ENCODE results near the gene RSRC1. TPM values are rescaled to one million over a fixed set of nuclear protein-coding genes. Genes with fewer than 3 reads are reported as not detected.

The RSRC1 gene
- total RNA-seq, 1 donor from 2014 or later: 36.9 TPM

DNA sequence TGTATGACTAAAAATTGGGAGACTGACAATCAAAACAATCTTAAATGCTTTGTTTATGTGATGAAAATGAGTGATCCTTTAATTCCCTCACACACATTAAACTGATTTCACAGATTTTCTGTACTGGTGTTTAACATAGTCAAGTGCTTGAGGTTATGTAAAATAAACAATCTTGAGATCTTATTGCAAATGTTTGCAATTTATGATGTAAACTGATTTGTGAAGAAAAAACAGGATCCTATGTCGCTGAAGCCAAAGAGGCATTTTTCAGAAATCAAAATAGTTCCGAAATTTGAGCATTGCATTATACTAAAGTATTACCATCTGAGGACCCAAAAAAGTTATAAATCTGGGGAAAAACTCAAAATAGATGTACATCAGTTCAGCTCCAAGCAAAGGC lies 16.4 kb upstream of the RSRC1 start:
- Mint-ChIP-seq H3K27me3 (ENCODE audit: low read depth) (peaks cover 99% of the 10 kb centered on the region), H3K9me3 (no peaks in the 10 kb centered on the region), H3K4me3 (no peak overlapping the region), H3K4me1 (peaks cover 17% of the 10 kb centered on the region), H3K36me3 (ENCODE audit: low read depth) (peaks cover 2% of the 10 kb centered on the region), H3K27ac (ENCODE audit: unreplicated experiment) (no peak overlapping the region)
- TF ChIP-seq, protein P1, sequence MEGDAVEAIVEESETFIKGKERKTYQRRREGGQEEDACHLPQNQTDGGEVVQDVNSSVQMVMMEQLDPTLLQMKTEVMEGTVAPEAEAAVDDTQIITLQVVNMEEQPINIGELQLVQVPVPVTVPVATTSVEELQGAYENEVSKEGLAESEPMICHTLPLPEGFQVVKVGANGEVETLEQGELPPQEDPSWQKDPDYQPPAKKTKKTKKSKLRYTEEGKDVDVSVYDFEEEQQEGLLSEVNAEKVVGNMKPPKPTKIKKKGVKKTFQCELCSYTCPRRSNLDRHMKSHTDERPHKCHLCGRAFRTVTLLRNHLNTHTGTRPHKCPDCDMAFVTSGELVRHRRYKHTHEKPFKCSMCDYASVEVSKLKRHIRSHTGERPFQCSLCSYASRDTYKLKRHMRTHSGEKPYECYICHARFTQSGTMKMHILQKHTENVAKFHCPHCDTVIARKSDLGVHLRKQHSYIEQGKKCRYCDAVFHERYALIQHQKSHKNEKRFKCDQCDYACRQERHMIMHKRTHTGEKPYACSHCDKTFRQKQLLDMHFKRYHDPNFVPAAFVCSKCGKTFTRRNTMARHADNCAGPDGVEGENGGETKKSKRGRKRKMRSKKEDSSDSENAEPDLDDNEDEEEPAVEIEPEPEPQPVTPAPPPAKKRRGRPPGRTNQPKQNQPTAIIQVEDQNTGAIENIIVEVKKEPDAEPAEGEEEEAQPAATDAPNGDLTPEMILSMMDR (conservative IDR thresholded peaks at IDR 0.05): no peak
- DNase-seq (ENCODE audit: low read depth, low spot score): no peak

DNA sequence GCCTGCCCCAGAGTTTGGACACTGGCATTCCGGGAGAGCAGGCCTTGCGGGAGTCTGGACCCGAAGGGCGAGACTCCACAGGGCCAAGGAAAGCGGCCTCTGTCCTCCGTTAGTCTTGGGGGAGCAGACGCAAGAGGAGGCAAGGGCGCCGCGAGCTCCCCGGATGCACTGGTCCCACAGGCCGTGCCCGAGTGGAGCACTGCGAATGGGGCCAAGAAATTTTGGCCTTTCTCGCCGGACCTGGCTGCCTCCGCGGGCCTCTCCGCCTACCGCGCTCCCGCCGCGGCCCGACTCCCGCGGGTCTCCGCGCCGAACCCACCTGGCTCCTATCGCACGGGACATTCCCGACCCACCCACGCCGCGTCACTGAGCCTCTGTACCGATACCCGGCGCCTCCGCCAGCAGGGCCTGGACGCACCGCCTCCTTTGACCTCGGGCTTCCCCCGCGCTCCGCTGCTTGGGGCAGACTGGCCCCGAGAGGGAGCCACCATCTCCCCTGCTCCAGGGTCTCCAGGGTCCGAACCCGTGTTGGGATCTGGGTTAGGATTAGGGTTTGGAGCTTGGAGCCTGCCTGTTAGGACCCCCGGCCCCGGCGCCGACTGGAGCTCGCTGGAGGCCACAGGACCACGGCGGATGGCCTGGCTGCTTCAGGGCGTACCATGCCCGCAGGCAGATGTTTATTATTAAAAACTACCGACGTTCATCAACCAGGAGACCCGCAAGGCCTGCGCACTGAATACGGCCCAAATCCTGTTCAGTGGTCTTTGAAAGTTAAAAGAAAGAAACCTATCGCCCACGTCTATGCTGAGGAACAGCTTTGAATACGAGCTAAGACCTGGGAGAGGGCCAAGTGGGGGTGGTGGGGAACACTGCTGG lies 15.4 kb upstream of the RSRC1 start:
- peak; percentile 22 for DNase-seq (ENCODE audit: low read depth, low spot score)
- H3K27me3 Mint-ChIP-seq (ENCODE audit: low read depth): peaks cover 99% of the 10 kb centered on the region
- TF ChIP-seq, protein P1 (conservative IDR thresholded peaks at IDR 0.05): no peak
- peaks cover 2% of the 10 kb centered on the region for H3K36me3 Mint-ChIP-seq (ENCODE audit: low read depth)
- H3K4me1 Mint-ChIP-seq: peaks cover 18% of the 10 kb centered on the region
- H3K9me3 Mint-ChIP-seq: no peaks in the 10 kb centered on the region
- H3K4me3 Mint-ChIP-seq: peak overlapping the region; percentile 62
- H3K27ac Mint-ChIP-seq (ENCODE audit: unreplicated experiment): no peak overlapping the region

DNA sequence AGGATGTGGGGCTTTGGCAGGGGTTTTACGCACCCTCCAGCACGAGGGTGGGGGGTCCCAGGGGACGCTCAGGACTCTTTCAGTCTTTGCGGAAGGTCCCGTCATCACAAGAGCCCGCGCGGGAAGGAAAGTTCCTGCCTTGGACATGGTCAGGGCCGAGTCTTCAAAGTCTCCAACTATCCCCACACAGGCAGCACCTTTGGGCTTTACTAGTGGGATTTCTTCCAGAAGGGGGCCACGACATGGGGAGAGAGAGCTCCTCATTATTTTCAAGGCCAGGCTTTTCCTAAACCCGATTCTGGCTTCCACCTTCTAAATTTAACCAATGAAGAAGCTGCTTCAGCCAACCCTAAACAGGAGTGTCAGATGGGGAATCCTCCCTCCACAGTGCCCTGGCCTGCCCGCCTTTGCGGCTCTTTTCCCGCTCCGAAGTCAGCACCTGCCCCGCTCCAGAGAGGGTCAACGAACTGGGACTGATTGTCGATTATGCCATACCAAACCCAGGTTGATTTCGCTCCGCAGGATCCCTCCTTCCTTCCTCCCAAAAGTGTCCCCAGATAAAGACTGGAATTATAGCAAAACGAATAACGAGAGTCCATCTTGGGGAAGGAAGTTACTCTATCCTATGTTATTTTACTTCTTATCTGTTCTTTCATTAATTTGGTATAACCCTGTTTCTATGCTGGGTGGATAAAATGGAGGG lies 14.6 kb upstream of the RSRC1 start:
- Mint-ChIP-seq H3K27me3 (ENCODE audit: low read depth) (peaks cover 99% of the 10 kb centered on the region), H3K27ac (ENCODE audit: unreplicated experiment) (no peak overlapping the region), H3K36me3 (ENCODE audit: low read depth) (peaks cover 2% of the 10 kb centered on the region), H3K9me3 (no peaks in the 10 kb centered on the region), H3K4me3 (peak overlapping the region; percentile 36), H3K4me1 (peaks cover 18% of the 10 kb centered on the region)
- DNase-seq (ENCODE audit: low read depth, low spot score): no peak
- TF ChIP-seq, protein P1 (conservative IDR thresholded peaks at IDR 0.05): no peak

DNA sequence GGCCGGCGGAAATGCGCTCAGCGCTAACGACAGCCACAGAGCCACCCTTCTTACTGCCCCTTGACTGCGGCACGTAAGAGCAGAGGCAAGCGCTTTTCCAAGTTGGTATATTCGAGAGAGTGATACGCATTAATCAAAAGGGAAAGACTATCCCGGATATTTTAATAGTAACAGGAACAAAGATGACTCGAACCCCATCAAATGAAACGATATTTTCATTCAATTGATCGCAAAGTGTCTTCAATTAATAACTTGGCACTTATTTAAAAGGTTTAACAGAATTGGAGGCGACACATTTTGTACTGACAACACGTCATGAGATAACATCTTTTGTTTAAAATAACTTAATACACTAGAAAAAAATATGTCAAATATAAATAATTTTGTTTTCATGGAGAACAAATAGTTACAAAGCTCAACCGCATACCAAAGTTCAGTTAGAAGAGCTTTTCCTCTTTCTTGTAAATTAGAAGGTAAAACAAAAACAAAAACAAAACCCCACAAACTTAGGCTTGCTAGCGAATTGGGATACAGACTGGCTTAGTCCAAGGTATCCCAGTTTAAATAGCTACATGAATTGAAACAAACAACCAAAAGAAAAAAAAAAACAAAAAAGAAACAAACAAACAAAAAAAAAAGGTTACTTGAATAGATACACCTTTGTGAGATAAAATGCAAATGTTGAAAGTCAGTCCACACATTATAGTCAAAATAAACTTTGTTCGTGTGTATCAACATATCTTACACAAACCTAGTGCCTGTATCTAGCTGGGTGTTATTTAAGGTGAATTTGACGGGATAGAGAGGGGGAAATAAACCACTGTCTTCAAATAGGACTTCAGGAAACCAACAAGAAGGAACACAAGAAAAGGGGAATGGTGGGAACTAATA lies 13.8 kb upstream of the RSRC1 start:
- TF ChIP-seq, protein P1 (conservative IDR thresholded peaks at IDR 0.05): no peak
- no peaks in the 10 kb centered on the region for H3K9me3 Mint-ChIP-seq
- peaks cover 18% of the 10 kb centered on the region for H3K4me1 Mint-ChIP-seq
- H3K36me3 Mint-ChIP-seq (ENCODE audit: low read depth): peaks cover 2% of the 10 kb centered on the region
- H3K27ac Mint-ChIP-seq (ENCODE audit: unreplicated experiment): no peak overlapping the region
- H3K27me3 Mint-ChIP-seq (ENCODE audit: low read depth): peaks cover 99% of the 10 kb centered on the region
- peak overlapping the region; percentile 73 for H3K4me3 Mint-ChIP-seq
- DNase-seq (ENCODE audit: low read depth, low spot score): no peak

DNA sequence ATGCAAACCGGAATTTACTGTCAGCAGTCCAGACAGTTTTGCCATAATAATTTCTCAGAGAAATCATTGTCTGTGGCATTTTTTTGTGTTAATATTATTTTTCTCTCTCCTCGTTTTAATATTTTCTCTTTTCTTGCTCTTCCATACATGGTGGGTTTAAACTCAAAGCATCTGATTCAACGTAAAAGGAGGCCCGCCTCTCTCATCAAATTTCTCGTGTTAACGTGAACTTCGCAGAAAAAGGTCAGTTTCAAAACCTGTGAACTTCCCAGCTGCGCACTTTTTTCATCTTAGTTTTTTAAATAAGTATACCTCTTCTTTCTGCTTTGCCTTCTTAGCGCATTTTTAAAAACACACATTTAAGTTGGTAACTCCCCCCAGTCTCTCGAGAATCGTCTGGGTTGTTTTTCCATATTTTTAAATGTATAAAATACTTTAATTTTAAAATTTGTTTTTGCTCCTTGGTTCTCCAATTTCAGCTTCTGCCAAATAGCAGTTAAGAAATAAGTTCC lies 12.8 kb upstream of the RSRC1 start:
- Mint-ChIP-seq H3K27ac (ENCODE audit: unreplicated experiment) (no peak overlapping the region), H3K4me3 (no peak overlapping the region), H3K9me3 (no peaks in the 10 kb centered on the region), H3K36me3 (ENCODE audit: low read depth) (peaks cover 2% of the 10 kb centered on the region), H3K4me1 (peaks cover 18% of the 10 kb centered on the region), H3K27me3 (ENCODE audit: low read depth) (peaks cover 100% of the 10 kb centered on the region)
- DNase-seq (ENCODE audit: low read depth, low spot score): no peak
- TF ChIP-seq, protein P1 (conservative IDR thresholded peaks at IDR 0.05): no peak

Measured in neural crest cell (in vitro differentiated cells).